ENCODE data around the gene PRKG1.

Gene PRKG1

GRCh38 chr10:52083422-52083821 lies 1009.1 kb downstream of the PRKG1 start:
- no peak for DNase-seq (ENCODE audit: extremely low spot score, insufficient read length, low read depth)
- no peak for FAIRE-seq

GRCh38 chr10:52092390-52092789 lies 1018.1 kb downstream of the PRKG1 start:
- DNase-seq (ENCODE audit: extremely low spot score, insufficient read length, low read depth) = no peak
- no peak for FAIRE-seq

GRCh38 chr10:52098130-52098529 lies 1023.8 kb downstream of the PRKG1 start:
- FAIRE-seq (no peak), DNase-seq (ENCODE audit: extremely low spot score, insufficient read length, low read depth) (no peak)

GRCh38 chr10:52099026-52099600 lies 1024.8 kb downstream of the PRKG1 start:
- FAIRE-seq = no peak
- no peak for DNase-seq (ENCODE audit: extremely low spot score, insufficient read length, low read depth)

- DNase-seq (ENCODE audit: extremely low spot score, insufficient read length, low read depth) (no peak), FAIRE-seq (no peak)
These were observed 1025.8 kb downstream of the PRKG1 start for GRCh38 chr10:52100011-52100547.

- FAIRE-seq (no peak), DNase-seq (ENCODE audit: extremely low spot score, insufficient read length, low read depth) (no peak)
These were observed 1031.0 kb downstream of the PRKG1 start for GRCh38 chr10:52105301-52105700.

- no peak for FAIRE-seq
- DNase-seq (ENCODE audit: extremely low spot score, insufficient read length, low read depth) = no peak
These were observed 1031.7 kb downstream of the PRKG1 start for GRCh38 chr10:52106011-52106410.

GRCh38 chr10:52106899-52107298 lies 1032.6 kb downstream of the PRKG1 start:
- DNase-seq (ENCODE audit: extremely low spot score, insufficient read length, low read depth) (no peak), FAIRE-seq (no peak)

- no peak for DNase-seq (ENCODE audit: extremely low spot score, insufficient read length, low read depth)
- FAIRE-seq = no peak
These were observed 1033.9 kb downstream of the PRKG1 start for GRCh38 chr10:52108236-52108635.

GRCh38 chr10:52110576-52110975 lies 1036.3 kb downstream of the PRKG1 start:
- DNase-seq (ENCODE audit: extremely low spot score, insufficient read length, low read depth) (no peak), FAIRE-seq (no peak)

- FAIRE-seq = no peak
These were observed 1037.0 kb downstream of the PRKG1 start for GRCh38 chr10:52111101-52111891.

GRCh38 chr10:52115823-52116222 lies 1041.5 kb downstream of the PRKG1 start:
- DNase-seq (ENCODE audit: extremely low spot score, insufficient read length, low read depth) = no peak
- FAIRE-seq = no peak

More at GRCh38 chr10:52111101-52111891, 1037.0 kb downstream of the PRKG1 start:
- DNase-seq (ENCODE audit: extremely low spot score, insufficient read length, low read depth) = no peak

- DNase-seq (ENCODE audit: extremely low spot score, insufficient read length, low read depth) (no peak), FAIRE-seq (no peak)
These were observed 1045.2 kb downstream of the PRKG1 start for GRCh38 chr10:52119507-52119906.

GRCh38 chr10:52121688-52122087 lies 1047.4 kb downstream of the PRKG1 start:
- FAIRE-seq (no peak), DNase-seq (ENCODE audit: extremely low spot score, insufficient read length, low read depth) (no peak)

- DNase-seq (ENCODE audit: extremely low spot score, insufficient read length, low read depth) = no peak
- FAIRE-seq = no peak
These were observed 1053.9 kb downstream of the PRKG1 start for GRCh38 chr10:52128056-52128683.

- DNase-seq (ENCODE audit: extremely low spot score, insufficient read length, low read depth) = no peak
- FAIRE-seq = no peak
These were observed 1055.3 kb downstream of the PRKG1 start for GRCh38 chr10:52129410-52130178.

- no peak for DNase-seq (ENCODE audit: extremely low spot score, insufficient read length, low read depth)
- no peak for FAIRE-seq
These were observed 1060.8 kb downstream of the PRKG1 start for GRCh38 chr10:52135101-52135500.

GRCh38 chr10:52136921-52137320 lies 1062.6 kb downstream of the PRKG1 start:
- DNase-seq (ENCODE audit: extremely low spot score, insufficient read length, low read depth) (no peak), FAIRE-seq (no peak)

GRCh38 chr10:52143338-52143737 lies 1069.1 kb downstream of the PRKG1 start:
- FAIRE-seq (no peak), DNase-seq (ENCODE audit: extremely low spot score, insufficient read length, low read depth) (no peak)

GRCh38 chr10:52145636-52146035 lies 1071.3 kb downstream of the PRKG1 start:
- no peak for FAIRE-seq
- no peak for DNase-seq (ENCODE audit: extremely low spot score, insufficient read length, low read depth)

Measured in GM18507 (cell line).